GM21786 (cell line): Measurements from ENCODE around the gene PRORP.
"Not testable (repeated sequence)": the region's sequence is repeated elsewhere in the genome, so short reads cannot be mapped to it uniquely, and the experiment has no call there.

Source experiments
- ATAC-seq: cut with Tn5 transposase; IDR thresholded peaks from one replicate; pipeline ENCODE4 v1.9.1; 2021; ENCODE audit not compliant: unreplicated experiment

Gene PRORP

DNA sequence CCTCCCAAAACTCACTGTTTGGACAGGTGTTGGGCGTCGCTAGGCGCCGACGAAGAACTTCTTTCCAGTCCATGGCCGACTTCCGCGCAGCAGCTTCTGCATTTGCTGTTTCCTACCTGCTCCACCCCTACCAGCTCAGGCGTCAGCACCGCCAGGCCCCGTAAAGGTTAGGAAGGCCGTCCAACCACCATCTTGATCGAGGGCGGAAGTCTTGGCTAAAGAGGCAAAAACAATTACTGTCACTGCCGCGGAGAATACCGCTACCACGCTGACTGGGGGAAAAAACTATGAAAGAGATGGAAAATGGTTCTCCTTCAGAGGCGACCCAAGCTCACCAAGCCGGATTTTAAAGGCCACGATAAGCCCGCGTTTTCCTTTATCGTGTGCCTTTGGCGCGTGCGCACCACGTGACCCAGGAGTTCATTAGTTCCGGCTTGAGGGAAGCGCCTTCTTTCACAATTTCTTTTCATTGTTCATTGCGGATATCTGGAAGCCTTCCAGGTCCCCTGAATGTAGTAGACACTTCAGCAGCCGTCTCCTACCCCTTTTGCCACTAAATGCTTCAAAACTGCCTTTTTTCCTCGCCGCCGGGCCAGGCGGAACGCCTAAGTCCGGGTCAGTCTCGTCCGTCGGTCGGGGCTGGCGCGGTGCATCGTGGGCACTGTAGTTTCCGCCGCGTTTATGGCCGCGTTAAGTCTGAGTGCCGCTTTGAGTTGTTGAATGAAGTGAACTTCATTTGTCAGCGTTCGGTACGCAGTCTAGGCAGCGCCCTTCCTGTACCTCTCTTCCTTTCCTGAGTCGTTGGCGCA, at the start of gene PRORP, which contains the start of gene PPP2R3C:
TSS of gene PRORP (plus strand) at position 666 of the 809 bp plus-strand sequence. CDS start 694 bp downstream, outside the sequence.
TSS of gene PPP2R3C (minus strand) at position 104 of the 809 bp plus-strand sequence. CDS start at position 73, 31 bp downstream.
- ATAC-seq = peak; percentile 81

DNA sequence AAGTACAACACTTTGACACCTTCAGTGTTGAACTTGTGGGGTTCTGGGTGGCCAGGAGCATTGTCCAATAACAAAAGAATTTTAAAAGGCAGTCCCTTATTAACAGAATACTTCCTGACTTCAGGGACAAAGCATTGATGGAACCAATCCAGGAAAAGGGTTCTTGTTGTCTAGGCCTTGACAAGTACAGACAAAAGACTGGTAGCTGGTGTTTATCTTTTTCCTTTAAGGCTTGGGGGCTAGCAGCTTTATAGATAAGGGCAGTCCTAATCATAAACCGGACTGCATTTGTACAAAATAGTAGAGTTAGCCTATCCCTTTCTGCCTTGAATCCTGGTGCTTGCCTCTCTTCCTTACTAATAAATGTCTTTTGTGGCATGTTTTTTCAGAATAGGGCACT, 48.9 kb upstream of the PRORP start:
- ATAC-seq = no peak

- no peak for ATAC-seq
Observed at GRCh38 chr14:35078082-35078481, 44.3 kb upstream of the PRORP start.

GRCh38 chr14:35079742-35080141, 42.6 kb upstream of the PRORP start:
- ATAC-seq = no peak

DNA sequence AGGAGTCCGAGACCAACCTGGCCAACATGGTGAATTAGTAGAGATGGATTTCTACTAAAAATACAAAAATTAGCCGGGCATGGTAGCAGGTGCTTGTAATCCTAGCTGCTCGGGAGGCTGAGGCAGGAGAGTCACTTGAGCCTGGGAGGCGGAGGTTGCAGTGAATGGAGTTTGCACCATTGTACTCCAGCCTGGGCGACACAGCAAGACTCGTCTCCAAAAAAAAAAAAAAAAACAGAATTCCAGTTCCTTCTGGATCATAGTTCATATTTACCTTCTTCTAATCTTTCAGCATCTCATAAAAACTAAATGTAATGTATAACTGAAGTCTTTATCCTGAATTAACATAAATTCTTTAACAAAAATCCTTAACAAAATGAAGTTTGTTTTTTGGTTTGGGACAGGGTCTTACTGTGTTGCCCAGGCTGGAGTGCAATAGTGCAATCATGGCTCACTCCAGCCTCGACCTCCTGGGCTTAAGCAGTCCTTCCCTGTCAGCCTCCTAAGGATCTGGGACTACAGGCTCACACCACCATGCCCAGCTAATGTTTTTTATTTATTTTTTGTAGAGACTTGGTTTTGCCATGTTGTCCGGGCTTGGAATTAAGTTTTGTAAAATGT, 38.7 kb upstream of the PRORP start:
- ATAC-seq = no peak

- ATAC-seq = no peak
Observed at GRCh38 chr14:35085441-35085840, 36.9 kb upstream of the PRORP start.

DNA sequence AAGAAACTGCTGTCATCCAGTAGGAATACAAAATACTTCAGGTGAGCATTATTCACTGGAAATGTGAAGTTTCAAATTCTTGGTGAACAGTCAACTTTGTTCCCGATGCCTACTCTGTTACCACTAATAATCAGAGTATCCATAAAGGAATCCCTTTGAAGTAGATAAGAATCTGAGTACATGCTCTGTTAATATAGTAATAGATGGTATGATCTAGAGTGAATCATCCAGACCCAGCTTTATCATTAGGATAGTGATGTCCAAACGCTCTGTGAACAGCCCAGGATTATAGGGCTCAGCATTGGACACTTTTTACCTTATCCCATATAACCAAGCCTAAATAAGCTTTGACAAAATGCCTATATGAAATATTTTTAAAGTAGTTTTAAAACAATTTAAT, 33.8 kb upstream of the PRORP start:
- no peak for ATAC-seq

DNA sequence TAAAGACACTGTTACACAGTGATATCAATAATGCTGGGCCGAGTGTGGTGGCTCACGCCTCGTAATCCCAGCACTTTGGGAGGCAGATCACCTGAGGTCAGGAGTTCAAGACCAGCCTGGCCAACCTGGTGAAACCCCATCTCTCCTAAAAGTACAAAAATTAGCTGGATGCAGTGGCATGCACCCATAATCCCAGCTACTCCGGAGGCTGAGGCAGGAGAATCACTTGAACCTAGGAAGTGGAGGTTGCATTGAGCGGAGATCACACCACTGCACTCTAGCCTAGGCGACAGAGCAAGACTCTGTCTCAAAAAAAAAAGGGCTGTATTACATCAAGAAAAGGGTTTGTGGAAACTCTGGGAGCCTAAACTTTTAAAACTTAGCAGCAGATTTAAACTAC, 27.7 kb upstream of the PRORP start:
- not testable (repeated sequence) for ATAC-seq

- no peak for ATAC-seq
Observed at GRCh38 chr14:35107866-35108265, 14.5 kb upstream of the PRORP start.

GRCh38 chr14:35112641-35113040, 9.7 kb upstream of the PRORP start:
- ATAC-seq = no peak

DNA sequence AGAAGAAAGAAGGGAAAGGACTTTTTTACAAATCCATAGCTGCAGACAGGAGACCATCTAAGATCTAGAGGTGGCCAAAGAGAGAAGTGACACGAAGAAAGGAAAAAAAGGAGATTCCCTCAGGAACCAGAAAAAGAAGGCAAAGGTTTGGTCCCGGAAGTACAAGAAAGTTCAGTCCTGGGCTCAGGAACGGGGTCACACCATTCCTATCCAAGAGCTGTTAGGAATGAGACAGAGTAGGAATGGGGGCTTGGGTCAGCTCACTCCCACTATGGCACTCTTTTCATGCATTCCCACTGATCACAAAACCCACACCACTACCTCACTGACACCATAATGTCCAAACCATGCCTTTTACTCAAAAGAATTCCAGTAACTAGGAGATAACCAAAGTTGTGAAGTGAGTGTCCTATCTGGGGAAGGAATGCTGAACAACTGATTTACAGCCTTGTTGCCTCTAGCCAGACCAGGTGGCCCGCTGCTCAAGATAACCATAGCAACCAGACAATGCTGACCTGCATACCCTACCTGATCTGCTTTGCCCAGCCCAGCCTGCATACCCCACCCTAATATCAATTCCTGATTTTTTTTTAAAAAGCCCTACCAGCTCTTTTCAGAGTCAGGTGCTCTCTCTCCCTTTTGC, 8.9 kb upstream of the PRORP start:
- no peak for ATAC-seq

- no peak for ATAC-seq
Observed at GRCh38 chr14:35114036-35114435, 8.3 kb upstream of the PRORP start.

- ATAC-seq = no peak
Observed at GRCh38 chr14:35116242-35116641, 6.1 kb upstream of the PRORP start.

DNA sequence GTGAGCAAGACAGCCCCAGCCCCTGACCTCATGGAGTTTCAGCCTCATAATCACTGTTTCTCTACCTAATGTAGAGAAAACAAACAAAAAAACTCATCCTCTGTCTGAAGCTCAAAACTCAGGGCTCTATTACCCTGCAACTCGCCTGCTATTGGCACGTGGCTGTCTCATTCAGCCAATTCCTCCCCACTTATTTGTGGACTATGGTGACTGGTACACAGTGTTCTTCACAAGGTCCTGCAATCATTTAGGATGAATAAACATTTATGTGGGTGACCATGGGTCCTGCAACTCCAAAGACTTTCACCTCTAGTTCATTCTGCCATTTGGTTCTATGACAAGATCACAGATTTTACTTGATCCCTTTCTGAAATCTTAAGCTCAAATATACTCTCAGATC, 5.2 kb upstream of the PRORP start:
- no peak for ATAC-seq

DNA sequence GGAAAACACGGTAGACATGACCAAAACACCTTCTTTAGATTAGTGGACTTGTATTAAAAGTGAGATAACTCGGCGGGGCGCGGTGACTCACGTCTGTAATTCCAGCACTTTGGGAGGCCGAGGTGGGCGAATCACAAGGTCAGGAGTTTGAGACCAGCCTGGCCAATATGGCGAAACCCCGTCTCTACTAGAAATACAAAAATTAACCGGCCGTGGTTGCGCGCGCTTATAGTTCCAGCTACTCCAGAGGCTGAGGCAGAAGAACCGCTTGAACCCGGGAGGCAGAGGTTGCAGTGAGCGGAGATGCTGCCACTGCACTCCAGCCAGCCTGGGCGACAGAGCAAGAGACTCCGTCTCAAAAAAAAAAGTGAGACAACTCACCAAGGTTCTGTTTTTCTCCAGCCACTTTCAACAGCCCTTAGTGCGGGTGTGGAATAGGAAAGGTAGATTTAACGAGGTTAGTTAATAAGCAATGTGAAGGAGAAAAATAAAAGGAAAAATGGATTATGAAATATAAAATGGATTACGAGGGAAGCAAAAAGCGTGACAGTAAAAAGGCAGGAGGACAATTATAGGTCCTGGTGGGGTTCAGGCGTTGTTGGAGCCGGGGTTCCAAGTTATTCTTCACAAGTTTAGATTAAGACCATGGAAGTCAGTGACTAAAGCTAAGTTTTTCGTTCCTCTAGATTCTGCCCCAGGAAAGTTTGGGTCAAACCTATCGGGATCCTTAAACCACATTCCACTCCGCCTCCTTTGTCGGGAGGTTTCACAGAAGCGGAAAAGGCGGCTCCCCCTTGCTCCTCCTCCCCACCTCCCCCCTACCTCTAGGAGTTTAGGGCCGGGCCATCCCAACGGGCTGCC, 1.1 kb upstream of the PRORP start:
- ATAC-seq = no peak

DNA sequence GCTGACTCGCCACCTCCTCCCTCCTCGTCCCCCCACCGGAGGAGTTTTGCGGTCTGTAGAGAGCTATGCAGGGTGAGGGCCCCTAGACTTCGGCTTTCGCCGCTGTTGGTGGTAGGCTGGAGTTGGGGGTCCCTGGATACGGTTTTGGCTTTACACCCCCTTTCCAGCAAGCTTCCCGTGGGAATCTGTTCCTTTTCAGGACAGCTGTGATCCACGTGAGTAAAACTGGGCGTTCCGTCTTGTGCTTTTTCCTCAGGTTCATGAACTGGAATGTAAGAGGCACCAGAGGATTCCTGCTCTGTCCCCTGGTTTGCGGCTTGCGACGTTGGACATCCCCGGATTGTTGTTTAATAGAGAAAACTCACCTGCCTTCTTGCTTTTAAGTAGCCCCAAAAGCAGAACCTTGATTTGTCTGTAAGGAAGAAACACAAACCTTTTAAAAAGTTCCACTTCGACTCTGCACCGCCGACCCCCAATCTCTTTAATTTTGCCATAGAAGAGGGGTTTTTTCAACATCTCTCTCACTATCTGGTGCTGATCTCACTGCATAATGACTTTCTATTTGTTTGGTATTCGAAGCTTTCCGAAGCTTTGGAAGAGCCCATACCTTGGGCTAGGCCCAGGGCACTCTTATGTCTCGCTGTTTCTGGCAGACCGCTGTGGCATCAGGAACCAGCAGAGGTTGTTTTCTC, 490 bp downstream of the PRORP start:
- no peak for ATAC-seq

- no peak for ATAC-seq
Observed at GRCh38 chr14:35123388-35123703, 994 bp downstream of the PRORP start.

DNA sequence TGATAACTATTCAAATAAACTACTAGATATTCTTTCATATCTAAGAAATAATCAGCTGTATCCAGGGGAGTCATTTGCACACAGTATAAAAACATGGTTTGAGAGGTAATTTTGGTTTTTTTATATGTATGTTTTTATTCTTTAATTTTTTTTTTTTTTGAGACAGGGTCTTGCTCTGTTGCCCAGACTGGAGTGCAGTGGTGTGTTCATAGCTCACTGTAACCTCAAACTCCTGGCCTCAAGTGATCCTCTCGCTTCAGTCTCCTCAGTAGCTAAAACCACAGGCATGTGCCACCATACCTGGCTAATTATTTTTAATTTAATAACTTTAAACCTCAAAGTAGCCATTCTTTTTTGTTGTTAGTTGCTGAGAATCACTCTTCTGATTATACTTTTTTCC, 1.8 kb downstream of the PRORP start:
- ATAC-seq = no peak

GRCh38 chr14:35133542-35134328, 11.4 kb downstream of the PRORP start:
- ATAC-seq = no peak
